Stimulated activated naive CD4-positive, alpha-beta T cell treated with Interleukin-2 at 50 U/mL for 16 hours (primary cell): Measurements from ENCODE around the gene SPINK4.

Source experiments
- DNase-seq: peaks from one replicate; lab custom pipeline; 2025; lab: John Stamatoyannopoulos, UW

SPINK4 gene

DNA sequence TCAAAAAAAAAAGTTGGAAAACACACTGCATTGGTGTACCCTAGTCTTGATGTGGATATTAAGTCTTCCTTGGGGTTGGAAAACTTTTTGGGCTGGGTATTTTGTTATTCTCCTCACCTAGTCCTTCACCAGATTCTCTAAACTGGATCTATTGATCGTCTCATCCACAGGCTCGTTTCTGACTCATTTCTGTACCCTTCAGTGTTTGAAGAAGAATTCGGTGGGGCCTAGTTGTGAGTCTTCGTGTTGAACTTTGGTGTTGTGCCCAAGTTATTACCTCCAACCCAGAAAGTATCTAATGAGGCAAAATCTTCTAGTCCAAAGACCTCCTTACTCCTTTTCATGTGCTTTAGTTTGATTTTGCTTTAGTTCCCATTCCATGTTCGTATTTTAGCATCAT lies 51.9 kb downstream of the SPINK4 start:
- DNase-seq = no peak

DNA sequence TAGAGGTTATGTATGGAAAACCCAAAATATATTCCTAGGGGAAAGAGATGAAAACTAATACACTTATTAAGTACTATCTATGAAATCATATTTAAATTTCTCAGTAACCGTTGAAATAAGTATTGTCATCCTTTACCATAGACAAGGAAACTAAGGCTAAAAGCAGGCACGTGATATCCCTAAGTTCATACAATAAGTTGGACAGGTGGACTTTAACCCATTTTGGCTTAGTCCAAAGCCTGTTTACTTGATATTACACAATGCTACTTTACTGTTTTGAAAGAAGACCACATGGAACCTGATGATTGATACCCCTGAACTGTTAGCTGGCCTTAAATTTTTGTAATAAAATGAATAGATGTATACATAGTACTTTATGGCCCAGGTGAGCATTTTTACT lies 53.8 kb downstream of the SPINK4 start:
- no peak for DNase-seq

DNA sequence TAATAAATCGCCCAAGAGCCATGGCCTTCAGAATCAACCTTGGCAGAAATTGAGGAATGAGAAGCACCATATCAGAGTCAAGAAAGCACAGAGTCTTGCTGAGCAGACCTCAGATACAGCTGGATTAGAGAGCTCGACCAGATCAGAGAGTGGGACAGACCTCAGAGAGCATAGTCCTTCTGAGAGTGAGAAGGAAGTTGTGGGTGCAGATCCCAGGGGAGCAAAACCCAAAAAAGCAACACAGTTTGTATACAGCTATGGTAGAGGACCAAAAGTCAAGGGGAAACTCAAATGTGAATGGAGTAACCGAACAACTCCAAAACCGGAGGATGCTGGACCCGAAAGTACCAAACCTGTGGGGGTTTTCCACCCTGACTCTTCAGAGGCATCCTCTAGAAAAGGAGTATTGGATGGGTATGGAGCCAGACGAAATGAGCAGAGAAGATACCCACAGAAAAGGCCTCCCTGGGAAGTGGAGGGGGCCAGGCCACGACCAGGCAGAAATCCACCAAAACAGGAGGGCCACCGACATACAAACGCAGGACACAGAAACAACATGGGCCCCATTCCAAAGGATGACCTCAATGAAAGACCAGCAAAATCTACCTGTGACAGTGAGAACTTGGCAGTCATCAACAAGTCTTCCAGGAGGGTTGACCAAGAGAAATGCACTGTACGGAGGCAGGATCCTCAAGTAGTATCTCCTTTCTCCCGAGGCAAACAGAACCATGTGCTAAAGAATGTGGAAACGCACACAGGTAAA lies 54.9 kb downstream of the SPINK4 start:
- no peak for DNase-seq

DNA sequence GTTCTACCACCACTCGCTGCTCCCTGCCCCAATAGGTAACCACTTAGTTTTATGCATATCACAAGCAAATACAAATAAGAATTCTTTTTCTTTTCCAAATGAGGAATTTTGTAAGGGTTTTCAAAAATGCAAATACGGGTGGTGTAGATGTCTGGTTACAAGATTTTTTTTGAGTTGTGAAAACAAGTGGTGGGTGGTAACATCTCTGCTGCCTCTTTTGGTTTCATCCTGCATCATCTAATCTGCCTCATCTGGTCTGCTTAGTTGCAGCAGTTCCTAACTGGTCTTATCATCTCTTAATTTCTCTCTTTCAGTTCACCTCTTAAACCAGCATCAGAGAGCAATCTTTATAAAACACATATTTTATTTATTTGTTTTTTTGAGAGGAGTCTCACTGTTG lies 55.6 kb downstream of the SPINK4 start:
- DNase-seq = no peak

DNA sequence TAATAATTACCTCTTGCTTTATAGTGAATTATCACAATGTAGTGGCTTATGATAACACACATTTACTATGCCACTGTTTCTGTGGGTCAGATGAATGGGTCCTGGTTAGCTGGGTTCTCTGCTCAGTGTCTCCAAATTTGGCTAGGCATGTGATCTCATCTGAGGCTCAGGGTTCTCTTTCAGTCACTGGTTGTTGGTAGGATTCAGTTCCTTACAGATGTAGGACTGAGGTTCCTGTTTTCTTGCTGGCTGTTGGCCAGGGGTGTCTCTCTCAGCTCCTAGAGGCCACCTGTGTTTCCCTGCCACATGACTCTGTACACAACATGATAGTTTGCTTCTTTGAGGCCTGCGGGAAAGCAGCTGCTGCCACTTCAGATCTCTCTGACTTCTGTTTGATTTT lies 57.5 kb downstream of the SPINK4 start:
- DNase-seq = no peak
